Caco-2 (cell line): Measurements from ENCODE around the gene LILRB3. TPM values are rescaled to one million over a fixed set of nuclear protein-coding genes. Genes with fewer than 3 reads are reported as not detected.
A peak's percentile ranks its signal among the peaks of the same experiment; 100 is the strongest.

Experiments used
- BruUV-seq: library from RNA; stranded (reverse); fragments of 400-500 nt; replicated peaks from 2 replicates; lab custom pipeline; 2021; lab: Mats Ljungman, UMichigan
- CTCF ChIA-PET: fragments of 300-600 bp; sonication (Branson Sonifier 250); formaldehyde crosslinking; loops from one replicate; lab custom pipeline; 2022; ENCODE audit warnings: antibody characterized with exemption; lab: Charles Lee
- POLR2A ChIA-PET: fragments of 300-600 bp; sonication (Branson Sonifier 250); formaldehyde crosslinking; loops from one replicate; lab custom pipeline; 2022; ENCODE audit warnings: antibody characterized with exemption; lab: Charles Lee
- DNase-seq, 2 experiments: peaks; one replicate each; pipeline versions ENCODE4 v3.0.0 to v3.0.0-alpha.2; 2020 to 2022
- H3K27me3 ChIP-seq: replicated peaks from 2 replicates; pipeline ENCODE4 v1.6.0; 2011; ENCODE audit warnings: low read length; ENCODE audit not compliant: control insufficient read depth, insufficient read depth
- H3K36me3 ChIP-seq: 2 replicates; pipeline ENCODE4 v1.5.1; 2011; ENCODE audit warnings: low read length; ENCODE audit not compliant: control insufficient read depth, insufficient read depth
- H3K4me1 ChIP-seq: fragments of 250-450 bp; sonication (Bioruptor Pico); 2 replicates; pipeline ENCODE4 v1.5.1; 2020; ENCODE audit warnings: mild to moderate bottlenecking
- H3K4me3 ChIP-seq: 2 replicates; pipeline ENCODE4 v1.5.1; 2011; ENCODE audit warnings: low read depth, mild to moderate bottlenecking, control low read depth, low read length
- H3K9me3 ChIP-seq: fragments of 250-450 bp; sonication (Bioruptor Pico); 2 replicates; pipeline ENCODE4 v1.5.1; 2020; ENCODE audit warnings: mild to moderate bottlenecking, moderate library complexity
- H3K27ac Mint-ChIP-seq: one replicate; pipeline ENCODE4 v1.8.0; 2022; ENCODE audit warnings: mixed read lengths; ENCODE audit not compliant: unreplicated experiment
- H3K27me3 Mint-ChIP-seq: one replicate; pipeline ENCODE4 v1.8.0; 2022; ENCODE audit warnings: mixed read lengths; ENCODE audit not compliant: insufficient read depth, unreplicated experiment
- H3K36me3 Mint-ChIP-seq: one replicate; pipeline ENCODE4 v1.8.0; 2022; ENCODE audit warnings: mild to moderate bottlenecking, mixed read lengths; ENCODE audit not compliant: insufficient read depth, unreplicated experiment
- H3K4me1 Mint-ChIP-seq: one replicate; pipeline ENCODE4 v1.8.0; 2022; ENCODE audit warnings: low read depth, mixed read lengths; ENCODE audit not compliant: unreplicated experiment
- H3K4me3 Mint-ChIP-seq: one replicate; pipeline ENCODE4 v1.8.0; 2022; ENCODE audit warnings: mild to moderate bottlenecking, moderate library complexity, mixed read lengths; ENCODE audit not compliant: unreplicated experiment
- H3K9me3 Mint-ChIP-seq: one replicate; pipeline ENCODE4 v1.8.0; 2022; ENCODE audit warnings: mixed read lengths; ENCODE audit not compliant: unreplicated experiment
- CTCF ChIP-seq, 2 experiments: fragments of 200-600 bp in 1 of 2; IDR thresholded peaks; 1 replicate in 1 of 2; 2 replicates in 1 of 2; pipeline versions ENCODE4 v1.5.1 to v1.8.0; 2011 to 2022; ENCODE audit warnings: antibody characterized with exemption in 1 of 2, control low read depth in 1 of 2, inconsistent platforms in 1 of 2, low read depth in 1 of 2, low read length in 1 of 2, mild to moderate bottlenecking in 1 of 2, moderate library complexity in 1 of 2; ENCODE audit not compliant: insufficient read depth in 1 of 2, severe bottlenecking in 1 of 2, unreplicated experiment in 1 of 2
- intact Hi-C: fragments of 100-400 bp; cut with micrococcal nuclease; formaldehyde crosslinking; loops from one replicate; pipeline ENCODE4 v1.10.0; 2022; ENCODE audit not compliant: unreplicated experiment
- total RNA-seq: library from RNA; stranded (reverse); gene quantifications from 2 replicates; pipeline ENCODE4 v1.2.3, GENCODE V29; 2022

LILRB3 gene
- total RNA-seq, 1 experiment from 2014 or later, result not detected

- BruUV-seq, result no TSS peak
- Histone ChIP-seq H3K27me3 (no peaks in the 10 kb centered on the region), H3K4me3 (no peak overlapping the region), H3K36me3 (peaks cover 23% of the 10 kb centered on the region), H3K4me1 (peaks cover 93% of the 10 kb centered on the region), H3K9me3 (no peaks in the 10 kb centered on the region)
- ChIA-PET CTCF (no interaction called here), POLR2A (interaction anchor here (4.8 kb wide), 1 partner anchor 16 kb away, joined by 36 read pairs; the partner anchor contains the start of genes MBOAT7 and TSEN34)
- H3K4me3 Mint-ChIP-seq, result no peak overlapping the region
- intact Hi-C loops, result no loop called here
- H3K4me1 Mint-ChIP-seq, result peaks cover 59% of the 10 kb centered on the region
- no peak overlapping the region for H3K27ac Mint-ChIP-seq
- H3K36me3 Mint-ChIP-seq, result peaks cover 99% of the 10 kb centered on the region
- TF ChIP-seq CTCF (IDR thresholded peaks at IDR 0.05; ENCODE audit: insufficient read depth in 1 of 2, low read depth in 1 of 2, low read length in 1 of 2, severe bottlenecking in 1 of 2, unreplicated experiment in 1 of 2), result no peak
- H3K27me3 Mint-ChIP-seq, result no peaks in the 10 kb centered on the region
- no peaks in the 10 kb centered on the region for H3K9me3 Mint-ChIP-seq
- DNase-seq, result no peak
Measured at GRCh38 chr19:54206831-54207177, 16.0 kb downstream of the LILRB3 start.

DNA sequence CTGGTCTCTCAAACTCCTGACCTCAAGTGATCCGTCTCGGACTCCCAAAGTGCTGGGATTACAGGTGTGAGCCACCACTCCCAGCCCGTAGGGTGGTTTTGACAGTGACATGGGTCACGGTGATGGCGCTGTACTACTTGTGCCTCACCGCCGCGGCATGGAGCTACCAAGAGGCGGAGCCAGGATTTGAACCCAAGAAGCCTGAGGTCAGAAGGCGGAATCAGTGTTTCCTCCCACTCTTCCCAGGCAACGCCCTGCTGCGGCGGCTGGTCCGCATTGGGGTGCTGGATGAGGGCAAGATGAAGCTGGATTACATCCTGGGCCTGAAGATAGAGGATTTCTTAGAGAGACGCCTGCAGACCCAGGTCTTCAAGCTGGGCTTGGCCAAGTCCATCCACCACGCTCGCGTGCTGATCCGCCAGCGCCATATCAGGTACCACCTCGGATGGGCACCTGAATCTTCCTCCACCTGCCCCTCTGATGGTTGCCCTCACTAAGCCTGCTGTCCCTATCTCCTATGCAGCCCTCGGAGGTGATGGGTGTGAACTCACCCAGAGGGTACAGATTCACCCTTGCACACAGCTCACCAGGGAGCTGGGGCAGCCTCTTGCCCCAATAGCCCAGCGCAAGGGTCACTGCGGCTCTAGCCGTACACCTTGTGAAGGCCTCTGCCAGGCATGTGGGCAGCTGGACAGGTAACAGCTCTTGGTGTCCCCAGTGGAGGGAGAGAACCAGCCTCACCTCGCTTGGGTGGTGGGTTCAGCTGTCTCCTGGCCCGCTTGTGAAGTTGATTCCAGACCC is 16.6 kb downstream of the LILRB3 start:
- H3K9me3 Mint-ChIP-seq, result no peaks in the 10 kb centered on the region
- BruUV-seq, result no TSS peak
- no peaks in the 10 kb centered on the region for H3K27me3 ChIP-seq
- H3K36me3 Mint-ChIP-seq, result peaks cover 100% of the 10 kb centered on the region
- ChIA-PET POLR2A (interaction anchor here (4.8 kb wide), 1 partner anchor 16 kb away, joined by 36 read pairs; the partner anchor contains the start of genes MBOAT7 and TSEN34), CTCF (no interaction called here)
- H3K27me3 Mint-ChIP-seq, result no peaks in the 10 kb centered on the region
- peaks cover 24% of the 10 kb centered on the region for H3K36me3 ChIP-seq
- no peak overlapping the region for H3K27ac Mint-ChIP-seq
- no peak for TF ChIP-seq CTCF (IDR thresholded peaks at IDR 0.05; ENCODE audit: insufficient read depth in 1 of 2, low read depth in 1 of 2, low read length in 1 of 2, severe bottlenecking in 1 of 2, unreplicated experiment in 1 of 2)
- no peak overlapping the region for H3K4me3 ChIP-seq
- H3K4me1 ChIP-seq, result peaks cover 91% of the 10 kb centered on the region
- intact Hi-C loops, result no loop called here
- H3K9me3 ChIP-seq, result no peaks in the 10 kb centered on the region
- H3K4me1 Mint-ChIP-seq, result peaks cover 56% of the 10 kb centered on the region
- no peak for DNase-seq
- H3K4me3 Mint-ChIP-seq, result no peak overlapping the region

GRCh38 chr19:54204767-54205468 is 17.9 kb downstream of the LILRB3 start:
- Histone ChIP-seq H3K9me3 (no peaks in the 10 kb centered on the region), H3K27me3 (no peaks in the 10 kb centered on the region), H3K4me1 (peaks cover 78% of the 10 kb centered on the region), H3K36me3 (peaks cover 24% of the 10 kb centered on the region), H3K4me3 (no peak overlapping the region)
- H3K27ac Mint-ChIP-seq, result no peak overlapping the region
- intact Hi-C loops, result no loop called here
- H3K27me3 Mint-ChIP-seq, result no peaks in the 10 kb centered on the region
- POLR2A ChIA-PET, result interaction anchor here (4.8 kb wide), 1 partner anchor 14 kb away, joined by 36 read pairs; the partner anchor contains the start of genes MBOAT7 and TSEN34
- CTCF ChIA-PET, result no interaction called here
- TF ChIP-seq CTCF (IDR thresholded peaks at IDR 0.05; ENCODE audit: insufficient read depth in 1 of 2, low read depth in 1 of 2, low read length in 1 of 2, severe bottlenecking in 1 of 2, unreplicated experiment in 1 of 2), result no peak
- peaks cover 52% of the 10 kb centered on the region for H3K4me1 Mint-ChIP-seq
- peaks cover 99% of the 10 kb centered on the region for H3K36me3 Mint-ChIP-seq
- no peaks in the 10 kb centered on the region for H3K9me3 Mint-ChIP-seq
- no TSS peak for BruUV-seq
- peak overlapping the region; percentile 42 for H3K4me3 Mint-ChIP-seq
- DNase-seq, result no peak
